Right cardiac atrium (tissue), 5 donors: Measurements from ENCODE around the gene COG4. TPM values are rescaled to one million over a fixed set of nuclear protein-coding genes. Genes with fewer than 3 reads are reported as not detected.

Source experiments
- ATAC-seq, 2 donors: fragments of 200-7000 bp; cut with Tn5 transposase; one replicate each; pipeline versions ENCODE4 v1.8.0 to v1.9.1; 2020; ENCODE audit warnings: moderate library complexity in 2 of 2, mild to moderate bottlenecking in 1 of 2
- DNase-seq, 3 donors: peaks; one replicate each; pipeline ENCODE4 v3.0.0-alpha.2; 2020
- H3K27ac ChIP-seq: one replicate; pipeline ENCODE4 v1.5.1; 2013; ENCODE audit warnings: mild to moderate bottlenecking, low read length, control low read depth, moderate library complexity
- H3K27me3 ChIP-seq: one replicate; pipeline ENCODE4 v1.6.1; 2013; ENCODE audit not compliant: control insufficient read depth, insufficient read depth
- H3K4me1 ChIP-seq: one replicate; pipeline ENCODE4 v1.6.1; 2013; ENCODE audit warnings: low read length; ENCODE audit not compliant: control insufficient read depth, insufficient read depth
- H3K4me3 ChIP-seq: one replicate; pipeline ENCODE4 v1.5.1; 2013; ENCODE audit warnings: low read length, control low read depth
- H3K9me3 ChIP-seq: one replicate; pipeline ENCODE4 v1.6.1; 2013; ENCODE audit warnings: low read length; ENCODE audit not compliant: control insufficient read depth
- WGBS: extraction: QIAGEN DNeasy Blood & Tissue Kit; methylation state at CpG from one replicate; pipeline ENCODE4 v1.1.7; 2013; 5-methylcytosine and 5-hydroxymethylcytosine counted together
- intact Hi-C, 4 donors: fragments of 100-400 bp; cut with DNase I; formaldehyde crosslinking; loops; one replicate each; pipeline versions ENCODE4 v1.11.0 to v1.14.0; 2022 to 2023
- polyA plus RNA-seq: library from polyadenylated mRNA; stranded (reverse); fragments of 200-250 nt; gene quantifications from one replicate; pipeline ENCODE4 v1.2.3, GENCODE V29; 2013
- total RNA-seq, 4 donors: library from RNA; stranded (reverse); fragmentation: NEBNext Ultra II Directional; extraction: Animal tissue kit (Norgen Biotek cat#: 25700); gene quantifications; one replicate each; pipeline ENCODE4 v1.2.1, GENCODE V29; 2021
- donor health status: healthy with polysubstance abuse.
- donor health status: DM: no; HTN: yes; CAD: no.
- donor health status: DM: no; HTN: no; CAD: no.
- donor health status: DM: no; HTN: yes; CAD: no; lungs with severe emphysema.
- donor health status: DM: yes; HTN: yes; CAD: no.

Gene COG4
- total and polyA plus RNA-seq, 5 donors, result 29.2 to 40.8 (median 34.1) TPM

- no peak overlapping the region for H3K4me3 ChIP-seq
- DNase-seq, result peak in 1 of 3 donors; percentile 11
- peaks cover 53% of the 10 kb centered on the region for H3K4me1 ChIP-seq
- intact Hi-C loops, result loop anchor here in 2 of 4 donors (10.0 kb wide), 1 partner anchor 48 kb away; no protein-coding TSS in a partner anchor
- WGBS, result 29% methylated on average over 3 of the region's 3 CpGs
- no peaks in the 10 kb centered on the region for H3K27me3 ChIP-seq
- no peak for ATAC-seq
- no peaks in the 10 kb centered on the region for H3K9me3 ChIP-seq
- H3K27ac ChIP-seq, result peak overlapping the region; percentile 63
Measured at GRCh38 chr16:70432356-70432722, 91.0 kb downstream of the COG4 start.

GRCh38 chr16:70430667-70431536 lies 92.5 kb downstream of the COG4 start:
- 47% methylated on average over 11 of the region's 11 CpGs for WGBS
- DNase-seq, result peak in 1 of 3 donors; percentile 58
- intact Hi-C loops, result loop anchor here in 2 of 4 donors (10.0 kb wide), 1 partner anchor 46 kb away; no protein-coding TSS in a partner anchor
- Histone ChIP-seq H3K9me3 (no peaks in the 10 kb centered on the region), H3K4me1 (peaks cover 47% of the 10 kb centered on the region), H3K27me3 (no peaks in the 10 kb centered on the region), H3K4me3 (no peak overlapping the region), H3K27ac (peak overlapping the region; percentile 44)
- no peak for ATAC-seq

Other genes starting within 250 kb of the COG4 start
- gene AARS1, start 234.0 kb downstream of the COG4 start, total RNA-seq, result 10 to 100 TPM; 61.2 to 73.7 (median 66.1) TPM
- 35.5 TPM for gene AARS1, start 234.0 kb downstream of the COG4 start, polyA plus RNA-seq
- gene DDX19B, start 224.4 kb downstream of the COG4 start, total RNA-seq, result 10 to 100 TPM; 13.8 to 18.7 (median 16.0) TPM
- 13.4 TPM for gene DDX19B, start 224.4 kb downstream of the COG4 start, polyA plus RNA-seq
- gene DDX19A, start 176.7 kb downstream of the COG4 start, total RNA-seq, result 10 to 100 TPM; 23.0 to 26.2 (median 24.2) TPM
- gene DDX19A, start 176.7 kb downstream of the COG4 start, polyA plus RNA-seq, result 18.4 TPM
- gene ST3GAL2, start 84.5 kb downstream of the COG4 start, total RNA-seq, result 10 to 100 TPM; 15.4 to 21.3 (median 19.9) TPM
- gene ST3GAL2, start 84.5 kb downstream of the COG4 start, polyA plus RNA-seq, result 13.3 TPM
- gene FCSK, start 69.0 kb downstream of the COG4 start, total RNA-seq, result 10 to 100 TPM; 10.4 to 12.3 (median 11.7) TPM
- 8.3 TPM for gene FCSK, start 69.0 kb downstream of the COG4 start, polyA plus RNA-seq
- gene SF3B3, start 262 bp upstream of the COG4 start, total RNA-seq, result 100 to 1,000 TPM; 138 to 154 (median 144) TPM
- 67.5 TPM for gene SF3B3, start 262 bp upstream of the COG4 start, polyA plus RNA-seq
- 1 to 10 TPM in 2 of 4 donors, under 1 TPM in 2; 0.74 to 2.1 (median 1.5) TPM for gene IL34, start 123.0 kb upstream of the COG4 start, total RNA-seq
- gene IL34, start 123.0 kb upstream of the COG4 start, polyA plus RNA-seq, result 1.9 TPM
- gene MTSS2, start 162.5 kb upstream of the COG4 start, total RNA-seq, result 10 to 100 TPM; 60.4 to 71.2 (median 67.7) TPM
- 47.5 TPM for gene MTSS2, start 162.5 kb upstream of the COG4 start, polyA plus RNA-seq